Stomach (tissue), 9 donors: Measurements from ENCODE around the gene TERB1. TPM values are rescaled to one million over a fixed set of nuclear protein-coding genes. Genes with fewer than 3 reads are reported as not detected.

Source experiments
- DNase-seq, 2 donors: peaks; one replicate each; pipeline versions ENCODE4 v3.0.0 to v3.0.0-alpha.2; 2013 to 2019
- H3K27ac ChIP-seq, 5 donors: fragments of 200-600 bp in 4 of 5; sonication (generic) in 4 of 5; one replicate each; pipeline ENCODE4 v1.5.1; 2013 to 2019; ENCODE audit warnings: mild to moderate bottlenecking in 1 of 5, moderate library complexity in 1 of 5
- H3K27me3 ChIP-seq, 3 donors: fragments of 200-600 bp; sonication (generic); one replicate each; pipeline ENCODE4 v1.5.1; 2017 to 2019; ENCODE audit warnings: mixed run types in 1 of 3
- H3K36me3 ChIP-seq, 4 donors: fragments of 200-600 bp; sonication (generic); 1 replicate in 3 of 4; 2 replicates in 1 of 4; pipeline ENCODE4 v1.5.1; 2016 to 2019
- H3K4me1 ChIP-seq, 4 donors: fragments of 200-600 bp; sonication (generic); one replicate each; pipeline ENCODE4 v1.5.1; 2016 to 2019
- H3K4me3 ChIP-seq, 4 donors: fragments of 200-600 bp; sonication (generic) in 3 of 4; one replicate each; pipeline ENCODE4 v1.5.1; 2016 to 2019; ENCODE audit warnings: mild to moderate bottlenecking in 1 of 4
- H3K9me3 ChIP-seq, 4 donors: fragments of 200-600 bp; sonication (generic); one replicate each; pipeline ENCODE4 v1.5.1; 2016 to 2019
- EP300 ChIP-seq: sonication (generic); formaldehyde crosslinking; IDR thresholded peaks from one replicate; pipeline ENCODE4 v1.6.1; 2017; ENCODE audit warnings: antibody characterized with exemption
- POLR2A ChIP-seq, 4 donors: fragments of 450-650 bp; IDR thresholded peaks; one replicate each; pipeline ENCODE4 v1.6.1; 2016; ENCODE audit warnings: antibody characterized with exemption in 4 of 4, control low read depth in 2 of 4, mild to moderate bottlenecking in 1 of 4, moderate library complexity in 1 of 4
- POLR2AphosphoS5 ChIP-seq, 3 donors: sonication (generic); formaldehyde crosslinking; IDR thresholded peaks; one replicate each; pipeline ENCODE4 v1.6.1; 2016; ENCODE audit warnings: antibody characterized with exemption in 3 of 3
- WGBS, 5 donors: extraction: QIAGEN DNeasy Blood & Tissue Kit in 3 of 5; methylation state at CpG; one replicate each; pipeline versions ENCODE4 v1.1.5 to v1.1.7; 2013 to 2018; 5-methylcytosine and 5-hydroxymethylcytosine counted together
- intact Hi-C: fragments of 100-400 bp; cut with DNase I; formaldehyde crosslinking; loops from one replicate; pipeline ENCODE4 v1.15.1; 2023; ENCODE audit warnings: low total_unique reads
- polyA plus RNA-seq, 3 donors: library from polyadenylated mRNA; stranded (reverse); fragments of 200-250 nt; gene quantifications; one replicate each; pipeline ENCODE4 v1.2.3, GENCODE V29; 2013
- total RNA-seq, 5 donors: library from RNA; depleted of rRNA; stranded (reverse); fragments of >200 nt; gene quantifications; one replicate each; pipeline versions ENCODE4 v1.1.0 to v1.2.3, GENCODE V29; 2014 to 2016
- TF ChIP-seq, protein P1 (sequence below), 7 experiments: fragments of 450-650 bp in 4 of 7; fragments of 200-600 bp in 3 of 7; sonication (generic) in 3 of 7; IDR thresholded peaks; one replicate each; pipeline ENCODE4 v1.5.1; 2016 to 2019; ENCODE audit warnings: antibody characterized with exemption in 7 of 7, control low read depth in 2 of 7, mild to moderate bottlenecking in 1 of 7
- donor health status: healthy with polysubstance abuse.
- donor health status: Bipolar disorder and iron deficiency.
- donor health status: healthy.

The TERB1 gene
- total and polyA plus RNA-seq, 8 donors = not detected

DNA sequence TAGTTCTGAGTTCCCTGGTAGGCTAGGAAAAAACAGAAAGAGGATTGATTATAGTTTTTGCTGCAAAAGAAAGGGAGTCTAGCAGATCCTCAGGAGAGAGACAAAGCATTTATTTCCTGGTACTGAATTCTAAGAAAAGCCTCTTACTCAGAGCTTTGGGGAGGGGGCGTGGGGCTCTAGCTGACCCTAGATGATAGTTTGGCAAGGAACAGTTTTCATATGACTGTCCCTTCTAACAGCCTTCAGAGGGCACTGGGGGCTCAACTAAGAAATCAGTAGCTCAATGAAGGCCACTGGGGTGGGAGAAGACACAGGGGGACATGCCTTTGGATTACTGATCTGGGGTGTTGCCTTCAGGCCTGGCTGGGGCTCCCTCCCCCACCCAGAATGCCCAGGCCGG lies 46.8 kb upstream of the TERB1 start:
- no peaks in the 10 kb centered on the region for H3K36me3 ChIP-seq
- H3K27ac ChIP-seq = no peak overlapping the region
- no peak overlapping the region for H3K4me3 ChIP-seq
- 82 to 86% (median 84%) methylated on average over 2 of the region's 2 CpGs for WGBS, 5 donors
- peaks cover 5 to 66% (median 36%) of the 10 kb centered on the region in 3 donors for H3K27me3 ChIP-seq
- H3K9me3 ChIP-seq = no peaks in the 10 kb centered on the region
- DNase-seq = no peak
- TF ChIP-seq, protein P1, sequence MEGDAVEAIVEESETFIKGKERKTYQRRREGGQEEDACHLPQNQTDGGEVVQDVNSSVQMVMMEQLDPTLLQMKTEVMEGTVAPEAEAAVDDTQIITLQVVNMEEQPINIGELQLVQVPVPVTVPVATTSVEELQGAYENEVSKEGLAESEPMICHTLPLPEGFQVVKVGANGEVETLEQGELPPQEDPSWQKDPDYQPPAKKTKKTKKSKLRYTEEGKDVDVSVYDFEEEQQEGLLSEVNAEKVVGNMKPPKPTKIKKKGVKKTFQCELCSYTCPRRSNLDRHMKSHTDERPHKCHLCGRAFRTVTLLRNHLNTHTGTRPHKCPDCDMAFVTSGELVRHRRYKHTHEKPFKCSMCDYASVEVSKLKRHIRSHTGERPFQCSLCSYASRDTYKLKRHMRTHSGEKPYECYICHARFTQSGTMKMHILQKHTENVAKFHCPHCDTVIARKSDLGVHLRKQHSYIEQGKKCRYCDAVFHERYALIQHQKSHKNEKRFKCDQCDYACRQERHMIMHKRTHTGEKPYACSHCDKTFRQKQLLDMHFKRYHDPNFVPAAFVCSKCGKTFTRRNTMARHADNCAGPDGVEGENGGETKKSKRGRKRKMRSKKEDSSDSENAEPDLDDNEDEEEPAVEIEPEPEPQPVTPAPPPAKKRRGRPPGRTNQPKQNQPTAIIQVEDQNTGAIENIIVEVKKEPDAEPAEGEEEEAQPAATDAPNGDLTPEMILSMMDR (IDR thresholded peaks at IDR 0.05) = no peak
- TF ChIP-seq POLR2A (IDR thresholded peaks at IDR 0.05) (no peak), POLR2AphosphoS5 (IDR thresholded peaks at IDR 0.05) (no peak), EP300 (no peak)
- intact Hi-C loops = no loop called here
- peaks cover 14 to 20% (median 16%) of the 10 kb centered on the region in 4 donors for H3K4me1 ChIP-seq

DNA sequence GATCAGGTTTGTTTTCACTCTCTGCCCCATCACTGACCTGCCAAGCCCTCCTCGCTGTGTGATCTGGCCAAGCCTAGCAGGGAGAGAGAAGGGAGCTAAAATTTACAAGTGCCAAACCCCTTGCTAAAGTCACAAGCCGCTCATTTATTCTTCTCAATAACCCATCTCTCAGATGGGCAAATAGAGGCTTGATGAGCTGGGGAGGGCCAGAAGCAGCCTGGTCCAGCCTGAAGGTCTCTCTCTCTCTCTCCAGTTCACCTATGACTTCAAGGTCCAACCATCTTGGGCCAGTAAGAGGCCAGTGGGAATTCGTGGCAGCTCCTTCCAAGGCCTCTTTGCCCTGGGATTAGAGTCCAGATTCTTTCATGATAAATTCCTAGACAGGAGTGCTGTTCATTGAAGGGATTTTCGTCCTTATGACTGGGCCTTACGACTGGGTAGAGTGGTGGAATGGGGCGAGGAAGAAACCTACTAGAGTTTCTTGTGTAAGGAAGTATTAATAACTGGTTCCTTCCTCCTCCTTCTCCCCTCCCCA lies 46.2 kb upstream of the TERB1 start:
- Histone ChIP-seq H3K4me3 (no peak overlapping the region), H3K9me3 (no peaks in the 10 kb centered on the region), H3K27ac (no peak overlapping the region), H3K36me3 (no peaks in the 10 kb centered on the region), H3K4me1 (peaks cover 14 to 20% (median 16%) of the 10 kb centered on the region in 4 donors), H3K27me3 (peaks cover 5 to 71% (median 36%) of the 10 kb centered on the region in 3 donors)
- no peak for DNase-seq
- intact Hi-C loops = no loop called here
- WGBS, 5 donors = 68 to 78% (median 74%) methylated on average over 6 of the region's 6 CpGs
- no peak for TF ChIP-seq EP300
- no peak for TF ChIP-seq POLR2AphosphoS5 (IDR thresholded peaks at IDR 0.05)
- TF ChIP-seq, protein P1 (IDR thresholded peaks at IDR 0.05) = no peak
- TF ChIP-seq POLR2A (IDR thresholded peaks at IDR 0.05) = no peak

DNA sequence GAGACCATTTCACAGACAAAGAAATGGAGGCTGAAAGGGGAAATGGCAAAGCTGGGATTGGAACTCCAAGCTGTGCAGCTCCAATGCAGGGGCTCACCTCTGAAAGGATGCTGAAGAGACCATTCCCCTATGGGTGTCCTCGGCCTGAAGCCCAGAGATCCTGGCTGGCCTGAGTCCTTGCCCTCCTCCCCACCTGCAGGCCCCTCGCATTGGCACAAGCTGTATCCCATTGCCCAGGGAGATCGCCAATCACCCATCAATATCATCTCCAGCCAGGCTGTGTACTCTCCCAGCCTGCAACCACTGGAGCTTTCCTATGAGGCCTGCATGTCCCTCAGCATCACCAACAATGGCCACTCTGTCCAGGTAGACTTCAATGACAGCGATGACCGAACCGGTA lies 45.4 kb upstream of the TERB1 start:
- TF ChIP-seq POLR2AphosphoS5 (IDR thresholded peaks at IDR 0.05) (no peak), EP300 (no peak), POLR2A (IDR thresholded peaks at IDR 0.05) (no peak)
- TF ChIP-seq, protein P1 (IDR thresholded peaks at IDR 0.05) = no peak
- Histone ChIP-seq H3K27me3 (peaks cover 5 to 71% (median 36%) of the 10 kb centered on the region in 3 donors), H3K36me3 (no peaks in the 10 kb centered on the region), H3K9me3 (no peaks in the 10 kb centered on the region), H3K4me1 (peaks cover 14 to 20% (median 16%) of the 10 kb centered on the region in 4 donors), H3K4me3 (no peak overlapping the region), H3K27ac (no peak overlapping the region)
- intact Hi-C loops = no loop called here
- DNase-seq = no peak
- WGBS, 5 donors = 87 to 95% (median 93%) methylated on average over 6 of the region's 6 CpGs

DNA sequence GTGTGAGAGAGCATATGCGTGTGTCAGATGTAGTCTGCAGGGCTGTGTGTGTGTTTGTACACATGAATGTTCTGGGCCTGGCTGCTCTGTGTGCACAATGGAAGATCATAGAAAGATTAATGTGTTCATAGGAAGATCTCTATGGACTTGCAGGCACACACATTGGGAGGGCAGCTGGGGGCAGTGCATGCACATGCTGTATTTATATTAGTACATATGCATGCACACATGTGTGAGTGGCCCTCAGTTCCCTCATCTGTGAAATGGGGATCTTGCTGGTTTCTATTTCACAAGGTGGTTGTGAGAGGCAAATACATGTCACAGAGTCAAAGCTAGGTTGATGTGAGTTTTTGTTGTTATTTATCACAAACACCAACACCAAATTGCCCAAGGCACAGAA lies 44.9 kb upstream of the TERB1 start:
- H3K27ac ChIP-seq = no peak overlapping the region
- peaks cover 14 to 20% (median 16%) of the 10 kb centered on the region in 4 donors for H3K4me1 ChIP-seq
- DNase-seq = no peak
- no peak overlapping the region for H3K4me3 ChIP-seq
- no peaks in the 10 kb centered on the region for H3K36me3 ChIP-seq
- TF ChIP-seq, protein P1 (IDR thresholded peaks at IDR 0.05) = no peak
- TF ChIP-seq POLR2AphosphoS5 (IDR thresholded peaks at IDR 0.05) = no peak
- TF ChIP-seq EP300 = no peak
- TF ChIP-seq POLR2A (IDR thresholded peaks at IDR 0.05) = no peak
- H3K27me3 ChIP-seq = peaks cover 5 to 71% (median 36%) of the 10 kb centered on the region in 3 donors
- 74 to 100% (median 94%) methylated on average over 1 of the region's 1 CpG for WGBS, 5 donors
- intact Hi-C loops = no loop called here
- no peaks in the 10 kb centered on the region for H3K9me3 ChIP-seq
